Measurements from ENCODE around the gene CDC14B.

GRCh38 chr9:96457266-96457665 lies 162.4 kb downstream of the CDC14B start:
- no peak for TF ChIP-seq CTCF (IDR thresholded peaks at IDR 0.05)
- TF ChIP-seq POLR2A (IDR thresholded peaks at IDR 0.05) = no peak
- TF ChIP-seq POLR2AphosphoS5 (IDR thresholded peaks at IDR 0.05) = no peak

Measured in gastroesophageal sphincter (tissue), 3 donors.